GM12878 (cell line): ENCODE measurements around the gene DUS4L. TPM values are rescaled to one million over a fixed set of nuclear protein-coding genes. Genes with fewer than 3 reads are reported as not detected.

ENCODE experiments used
- CBX5 ChIP-seq: sonication (generic); IDR thresholded peaks from 2 replicates; pipeline ENCODE4 v1.6.1; 2016; ENCODE audit warnings: low read depth, moderate library complexity, mild to moderate bottlenecking, inconsistent platforms
- ETV6 ChIP-seq, 2 experiments: fragments of 450-650 bp in 1 of 2; IDR thresholded peaks in 1 of 2; conservative IDR thresholded peaks in 1 of 2; 2 replicates each; pipeline ENCODE4 v1.6.1; 2014; ENCODE audit warnings: antibody characterized with exemption in 1 of 2, borderline replicate concordance in 1 of 2, low read depth in 1 of 2, mild to moderate bottlenecking in 1 of 2, moderate library complexity in 1 of 2
- IKZF1 ChIP-seq: fragments of 450-650 bp; conservative IDR thresholded peaks from 2 replicates; pipeline ENCODE4 v1.6.1; 2017; ENCODE audit warnings: antibody characterized with exemption, mild to moderate bottlenecking
- IRF4 ChIP-seq: IDR thresholded peaks from 2 replicates; pipeline ENCODE4 v1.6.1; 2011; ENCODE audit warnings: low read depth, low read length
- MEF2A ChIP-seq: IDR thresholded peaks from 2 replicates; pipeline ENCODE4 v1.6.1; 2011; ENCODE audit warnings: low read depth, mild to moderate bottlenecking, low read length, moderate library complexity; ENCODE audit not compliant: insufficient read depth
- MEF2B ChIP-seq: fragments of 450-650 bp; IDR thresholded peaks from 2 replicates; pipeline ENCODE4 v1.6.1; 2018; ENCODE audit warnings: mild to moderate bottlenecking, moderate library complexity; ENCODE audit not compliant: partially characterized antibody, poor library complexity, severe bottlenecking
- MXI1 ChIP-seq: fragments of 150-350 bp; IDR thresholded peaks from 2 replicates; pipeline ENCODE4 v1.6.1; 2011; ENCODE audit warnings: low read depth, mild to moderate bottlenecking, inconsistent platforms, low read length, improper control_type of control experiment
- POLR2AphosphoS5 ChIP-seq: IDR thresholded peaks from 2 replicates; pipeline ENCODE4 v1.6.1; 2011; ENCODE audit warnings: mild to moderate bottlenecking, low read length, inconsistent platforms
- RUNX3 ChIP-seq: IDR thresholded peaks from 2 replicates; pipeline ENCODE4 v1.6.1; 2012; ENCODE audit warnings: low read length, inconsistent platforms
- SREBF2 ChIP-seq: IDR thresholded peaks from 2 replicates; pipeline ENCODE4 v1.6.1; 2012; ENCODE audit warnings: mild to moderate bottlenecking, low read length
- STAT1 ChIP-seq: fragments of 450-650 bp; conservative IDR thresholded peaks from 2 replicates; pipeline ENCODE4 v1.6.1; 2014; ENCODE audit warnings: antibody characterized with exemption, mild to moderate bottlenecking
- USF2 ChIP-seq: IDR thresholded peaks from 2 replicates; pipeline ENCODE4 v1.6.1; 2011; ENCODE audit warnings: low read depth, low read length, improper control_type of control experiment, borderline replicate concordance
- ZNF384 ChIP-seq: IDR thresholded peaks from 2 replicates; pipeline ENCODE4 v1.6.1; 2012; ENCODE audit warnings: low read depth, mild to moderate bottlenecking, low read length, improper control_type of control experiment, borderline replicate concordance
- ZZZ3 ChIP-seq: IDR thresholded peaks from 2 replicates; pipeline ENCODE4 v1.6.1; 2011; ENCODE audit warnings: low read depth; ENCODE audit not compliant: control insufficient read depth, insufficient read length
- polyA plus RNA-seq, 11 experiments: library from polyadenylated mRNA; depleted of rRNA in 4 of 11; unstranded in 6 of 11; stranded (reverse) in 5 of 11; fragments of >200 nt; fragmentation: Nextera tagmentation in 4 of 11; fragmentation: Illumina TruSeq in 1 of 11; extraction: Ambion mirVana in 4 of 11; extraction: Trizol in 1 of 11; gene quantifications; 1 replicate in 1 of 11; 2 replicates in 10 of 11; pipeline versions ENCODE4 v1.2.1 to v1.2.3, GENCODE V29; 2011 to 2016; ENCODE audit warnings: inconsistent platforms in 2 of 11, missing spikeins in 2 of 11, low read depth in 1 of 11
- total RNA-seq, 4 experiments: library from RNA; depleted of rRNA in 3 of 4; stranded (reverse); fragments of >200 nt in 3 of 4; fragmentation: Illumina TruSeq in 1 of 4; extraction: Trizol in 1 of 4; gene quantifications; 2 replicates each; pipeline versions ENCODE4 v1.2.1 to v1.2.3, GENCODE V29; 2013 to 2021
- TF ChIP-seq, protein P1 (sequence below): fragments of 450-650 bp; IDR thresholded peaks from 2 replicates; pipeline ENCODE4 v1.6.1; 2018; ENCODE audit warnings: borderline replicate concordance, mild to moderate bottlenecking; ENCODE audit not compliant: partially characterized antibody
- TF ChIP-seq, protein P2 (sequence below): fragments of 450-650 bp; IDR thresholded peaks from 2 replicates; pipeline ENCODE4 v1.6.1; 2017; ENCODE audit warnings: low read depth, mild to moderate bottlenecking, moderate library complexity
- TF ChIP-seq, protein P3 (sequence below): fragments of 450-650 bp; IDR thresholded peaks from 2 replicates; pipeline ENCODE4 v1.6.1; 2016; ENCODE audit warnings: mild to moderate bottlenecking, moderate library complexity, borderline replicate concordance
- TF ChIP-seq, protein P4 (sequence below): IDR thresholded peaks from 2 replicates; pipeline ENCODE4 v1.6.1; 2012; ENCODE audit warnings: low read depth, low read length, improper control_type of control experiment

The DUS4L gene
- total and polyA plus RNA-seq, 10 of the 15 experiments (the other 5 are each of a cell fraction or from before 2014, with no cell fraction given): 5.3 to 15.3 (median 12.8) TPM

GRCh38 chr7:107579885-107580715, 16.3 kb downstream of the DUS4L start, which contains the start of gene BCAP29 (continued):
- TF ChIP-seq, protein P1, sequence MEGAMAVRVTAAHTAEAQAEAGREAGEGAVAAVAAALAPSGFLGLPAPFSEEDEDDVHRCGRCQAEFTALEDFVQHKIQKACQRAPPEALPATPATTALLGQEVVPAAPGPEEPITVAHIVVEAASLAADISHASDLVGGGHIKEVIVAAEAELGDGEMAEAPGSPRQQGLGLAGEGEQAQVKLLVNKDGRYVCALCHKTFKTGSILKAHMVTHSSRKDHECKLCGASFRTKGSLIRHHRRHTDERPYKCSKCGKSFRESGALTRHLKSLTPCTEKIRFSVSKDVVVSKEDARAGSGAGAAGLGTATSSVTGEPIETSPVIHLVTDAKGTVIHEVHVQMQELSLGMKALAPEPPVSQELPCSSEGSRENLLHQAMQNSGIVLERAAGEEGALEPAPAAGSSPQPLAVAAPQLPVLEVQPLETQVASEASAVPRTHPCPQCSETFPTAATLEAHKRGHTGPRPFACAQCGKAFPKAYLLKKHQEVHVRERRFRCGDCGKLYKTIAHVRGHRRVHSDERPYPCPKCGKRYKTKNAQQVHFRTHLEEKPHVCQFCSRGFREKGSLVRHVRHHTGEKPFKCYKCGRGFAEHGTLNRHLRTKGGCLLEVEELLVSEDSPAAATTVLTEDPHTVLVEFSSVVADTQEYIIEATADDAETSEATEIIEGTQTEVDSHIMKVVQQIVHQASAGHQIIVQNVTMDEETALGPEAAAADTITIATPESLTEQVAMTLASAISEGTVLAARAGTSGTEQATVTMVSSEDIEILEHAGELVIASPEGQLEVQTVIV: no peak
- TF ChIP-seq RUNX3 (peak; percentile 54; the same call in 1 of the 2 replicates), POLR2AphosphoS5 (no peak; the same call in 1 of the 2 replicates), ZNF384 (no peak), USF2 (no peak), IKZF1 (peak; percentile 93), CBX5 (no peak), ETV6 (conservative IDR thresholded peaks at IDR 0.05 in 1 of 2, IDR thresholded peaks at IDR 0.05 in 1 of 2; ENCODE audit: borderline replicate concordance in 1 of 2, low read depth in 1 of 2) (no peak), MEF2A (no peak), ZZZ3 (no peak), MEF2B (no peak), IRF4 (no peak), SREBF2 (no peak), STAT1 (no peak), MXI1 (peak; percentile 63; the same call in 1 of the 2 replicates)
- TF ChIP-seq, protein P2, sequence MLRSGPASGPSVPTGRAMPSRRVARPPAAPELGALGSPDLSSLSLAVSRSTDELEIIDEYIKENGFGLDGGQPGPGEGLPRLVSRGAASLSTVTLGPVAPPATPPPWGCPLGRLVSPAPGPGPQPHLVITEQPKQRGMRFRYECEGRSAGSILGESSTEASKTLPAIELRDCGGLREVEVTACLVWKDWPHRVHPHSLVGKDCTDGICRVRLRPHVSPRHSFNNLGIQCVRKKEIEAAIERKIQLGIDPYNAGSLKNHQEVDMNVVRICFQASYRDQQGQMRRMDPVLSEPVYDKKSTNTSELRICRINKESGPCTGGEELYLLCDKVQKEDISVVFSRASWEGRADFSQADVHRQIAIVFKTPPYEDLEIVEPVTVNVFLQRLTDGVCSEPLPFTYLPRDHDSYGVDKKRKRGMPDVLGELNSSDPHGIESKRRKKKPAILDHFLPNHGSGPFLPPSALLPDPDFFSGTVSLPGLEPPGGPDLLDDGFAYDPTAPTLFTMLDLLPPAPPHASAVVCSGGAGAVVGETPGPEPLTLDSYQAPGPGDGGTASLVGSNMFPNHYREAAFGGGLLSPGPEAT: peak; percentile 34; the same call in 1 of the 2 replicates
- TF ChIP-seq, protein P3, sequence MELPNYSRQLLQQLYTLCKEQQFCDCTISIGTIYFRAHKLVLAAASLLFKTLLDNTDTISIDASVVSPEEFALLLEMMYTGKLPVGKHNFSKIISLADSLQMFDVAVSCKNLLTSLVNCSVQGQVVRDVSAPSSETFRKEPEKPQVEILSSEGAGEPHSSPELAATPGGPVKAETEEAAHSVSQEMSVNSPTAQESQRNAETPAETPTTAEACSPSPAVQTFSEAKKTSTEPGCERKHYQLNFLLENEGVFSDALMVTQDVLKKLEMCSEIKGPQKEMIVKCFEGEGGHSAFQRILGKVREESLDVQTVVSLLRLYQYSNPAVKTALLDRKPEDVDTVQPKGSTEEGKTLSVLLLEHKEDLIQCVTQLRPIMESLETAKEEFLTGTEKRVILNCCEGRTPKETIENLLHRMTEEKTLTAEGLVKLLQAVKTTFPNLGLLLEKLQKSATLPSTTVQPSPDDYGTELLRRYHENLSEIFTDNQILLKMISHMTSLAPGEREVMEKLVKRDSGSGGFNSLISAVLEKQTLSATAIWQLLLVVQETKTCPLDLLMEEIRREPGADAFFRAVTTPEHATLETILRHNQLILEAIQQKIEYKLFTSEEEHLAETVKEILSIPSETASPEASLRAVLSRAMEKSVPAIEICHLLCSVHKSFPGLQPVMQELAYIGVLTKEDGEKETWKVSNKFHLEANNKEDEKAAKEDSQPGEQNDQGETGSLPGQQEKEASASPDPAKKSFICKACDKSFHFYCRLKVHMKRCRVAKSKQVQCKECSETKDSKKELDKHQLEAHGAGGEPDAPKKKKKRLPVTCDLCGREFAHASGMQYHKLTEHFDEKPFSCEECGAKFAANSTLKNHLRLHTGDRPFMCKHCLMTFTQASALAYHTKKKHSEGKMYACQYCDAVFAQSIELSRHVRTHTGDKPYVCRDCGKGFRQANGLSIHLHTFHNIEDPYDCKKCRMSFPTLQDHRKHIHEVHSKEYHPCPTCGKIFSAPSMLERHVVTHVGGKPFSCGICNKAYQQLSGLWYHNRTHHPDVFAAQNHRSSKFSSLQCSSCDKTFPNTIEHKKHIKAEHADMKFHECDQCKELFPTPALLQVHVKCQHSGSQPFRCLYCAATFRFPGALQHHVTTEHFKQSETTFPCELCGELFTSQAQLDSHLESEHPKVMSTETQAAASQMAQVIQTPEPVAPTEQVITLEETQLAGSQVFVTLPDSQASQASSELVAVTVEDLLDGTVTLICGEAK: 0 out of 2 replicates have a peak, but pooled peaks have one; percentile 18
- TF ChIP-seq, protein P4, sequence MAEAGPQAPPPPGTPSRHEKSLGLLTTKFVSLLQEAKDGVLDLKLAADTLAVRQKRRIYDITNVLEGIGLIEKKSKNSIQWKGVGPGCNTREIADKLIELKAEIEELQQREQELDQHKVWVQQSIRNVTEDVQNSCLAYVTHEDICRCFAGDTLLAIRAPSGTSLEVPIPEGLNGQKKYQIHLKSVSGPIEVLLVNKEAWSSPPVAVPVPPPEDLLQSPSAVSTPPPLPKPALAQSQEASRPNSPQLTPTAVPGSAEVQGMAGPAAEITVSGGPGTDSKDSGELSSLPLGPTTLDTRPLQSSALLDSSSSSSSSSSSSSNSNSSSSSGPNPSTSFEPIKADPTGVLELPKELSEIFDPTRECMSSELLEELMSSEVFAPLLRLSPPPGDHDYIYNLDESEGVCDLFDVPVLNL: no peak
